Esophagus muscularis mucosa (tissue), 4 donors: Measurements from ENCODE around the gene SH3BP1. TPM values are rescaled to one million over a fixed set of nuclear protein-coding genes. Genes with fewer than 3 reads are reported as not detected.

Experiments
- DNase-seq: peaks from one replicate; pipeline ENCODE4 v3.0.0-alpha.2; 2017; ENCODE audit errors: extremely low spot score
- H3K27ac ChIP-seq, 4 donors: fragments of 200-600 bp; sonication (generic); replicated peaks in 1 of 4; 1 replicate in 3 of 4; 2 replicates in 1 of 4; pipeline ENCODE4 v1.5.1; 2016 to 2019; ENCODE audit warnings: mild to moderate bottlenecking in 1 of 4
- H3K27me3 ChIP-seq, 4 donors: fragments of 200-600 bp; sonication (generic); one replicate each; pipeline versions ENCODE4 v1.5.1 to v1.6.0; 2016 to 2019
- H3K36me3 ChIP-seq, 4 donors: fragments of 200-600 bp; sonication (generic); one replicate each; pipeline ENCODE4 v1.5.1; 2016 to 2019
- H3K4me1 ChIP-seq, 4 donors: fragments of 200-600 bp; sonication (generic); one replicate each; pipeline ENCODE4 v1.5.1; 2016 to 2019
- H3K4me3 ChIP-seq, 4 donors: fragments of 200-600 bp; sonication (generic); 1 replicate in 2 of 4; 2 replicates in 2 of 4; pipeline ENCODE4 v1.5.1; 2016 to 2019; ENCODE audit warnings: mild to moderate bottlenecking in 4 of 4, moderate library complexity in 1 of 4
- H3K9me3 ChIP-seq, 4 donors: fragments of 200-600 bp; sonication (generic); 1 replicate in 3 of 4; 2 replicates in 1 of 4; pipeline ENCODE4 v1.5.1; 2016 to 2019
- CTCF ChIP-seq, 3 experiments: fragments of 200-600 bp in 2 of 3; fragments of 450-650 bp in 1 of 3; sonication (generic) in 2 of 3; IDR thresholded peaks; one replicate each; pipeline ENCODE4 v1.5.1; 2017 to 2019; ENCODE audit warnings: antibody characterized with exemption in 3 of 3, mild to moderate bottlenecking in 2 of 3, moderate library complexity in 1 of 3
- EP300 ChIP-seq: sonication (generic); formaldehyde crosslinking; IDR thresholded peaks from one replicate; pipeline ENCODE4 v1.6.1; 2017; ENCODE audit warnings: antibody characterized with exemption
- POLR2A ChIP-seq: fragments of 450-650 bp; IDR thresholded peaks from one replicate; pipeline ENCODE4 v1.6.1; 2017; ENCODE audit warnings: antibody characterized with exemption, moderate library complexity, mild to moderate bottlenecking, low read depth
- POLR2AphosphoS5 ChIP-seq, 2 donors: sonication (generic); formaldehyde crosslinking; IDR thresholded peaks; one replicate each; pipeline ENCODE4 v1.6.1; 2017; ENCODE audit warnings: antibody characterized with exemption in 2 of 2
- WGBS: methylation state at CpG from one replicate; pipeline ENCODE4 v1.1.5; 2018; 5-methylcytosine and 5-hydroxymethylcytosine counted together
- intact Hi-C: fragments of 100-400 bp; cut with DNase I; formaldehyde crosslinking; loops from one replicate; pipeline ENCODE4 v1.15.1; 2023
- total RNA-seq, 4 donors: library from RNA; depleted of rRNA; stranded (reverse); fragments of >200 nt; gene quantifications; one replicate each; pipeline versions ENCODE4 v1.1.0 to v1.2.1, GENCODE V29; 2016

Gene SH3BP1
- total RNA-seq, 4 donors from 2014 or later: 1.5 to 7.5 (median 4.3) TPM

GRCh38 chr22:37684803-37685615 lies 45.5 kb downstream of the SH3BP1 start:
- DNase-seq: no peak
- Histone ChIP-seq H3K4me3 (no peak overlapping the region), H3K27me3 (no peaks in the 10 kb centered on the region), H3K4me1 (peaks cover 25 to 50% (median 31%) of the 10 kb centered on the region in 4 donors), H3K9me3 (no peaks in the 10 kb centered on the region), H3K27ac (no peak overlapping the region), H3K36me3 (peaks cover 10 to 26% (median 24%) of the 10 kb centered on the region in 4 donors)
- TF ChIP-seq POLR2A: no peak
- no peak for TF ChIP-seq POLR2AphosphoS5 (IDR thresholded peaks at IDR 0.05)
- no peak for TF ChIP-seq CTCF (IDR thresholded peaks at IDR 0.05)
- no peak for TF ChIP-seq EP300
- WGBS: 82% methylated on average over 16 of the region's 16 CpGs
- intact Hi-C loops: loop anchor here (5.0 to 10.0 kb wide), 3 partner anchors 60 to 110 kb away; no protein-coding TSS in a partner anchor

GRCh38 chr22:37686002-37686982 lies 46.8 kb downstream of the SH3BP1 start, which contains the start of gene NOL12:
TSS of gene NOL12 (plus strand) at chr22:37686343. CDS start at chr22:37686393, 50 bp downstream.
- Histone ChIP-seq H3K36me3 (peaks cover 19 to 35% (median 33%) of the 10 kb centered on the region in 4 donors), H3K9me3 (no peaks in the 10 kb centered on the region), H3K27me3 (no peaks in the 10 kb centered on the region), H3K27ac (peak within 1 kb of the TSS; percentile 77 to 92 (median 86)), H3K4me1 (peaks cover 22 to 37% (median 26%) of the 10 kb centered on the region in 4 donors), H3K4me3 (peak within 1 kb of the TSS; percentile 67 to 89 (median 79))
- WGBS: 2% methylated on average over 43 of the region's 62 CpGs
- TF ChIP-seq CTCF (IDR thresholded peaks at IDR 0.05): peak in 1 of 3 experiments; percentile 39
- peak; percentile 76 to 82 for TF ChIP-seq POLR2AphosphoS5 (IDR thresholded peaks at IDR 0.05)
- no peak for TF ChIP-seq POLR2A
- peak; percentile 96 for DNase-seq
- intact Hi-C loops: loop anchor here (5.0 to 10.0 kb wide), 3 partner anchors 61 to 109 kb away; no protein-coding TSS in a partner anchor

- Histone ChIP-seq H3K4me1 (peaks cover 16 to 31% (median 20%) of the 10 kb centered on the region in 4 donors), H3K27me3 (no peaks in the 10 kb centered on the region), H3K36me3 (peaks cover 34 to 70% (median 63%) of the 10 kb centered on the region in 4 donors), H3K4me3 (no peak overlapping the region), H3K9me3 (no peaks in the 10 kb centered on the region), H3K27ac (no peak overlapping the region)
- no peak for TF ChIP-seq EP300
- no peak for TF ChIP-seq POLR2A
- no peak for TF ChIP-seq CTCF (IDR thresholded peaks at IDR 0.05)
- no peak for TF ChIP-seq POLR2AphosphoS5 (IDR thresholded peaks at IDR 0.05)
- DNase-seq: no peak
- 90% methylated on average over 6 of the region's 7 CpGs for WGBS
- intact Hi-C loops: no loop called here
Observed at GRCh38 chr22:37690407-37690806, 50.9 kb downstream of the SH3BP1 start.

GRCh38 chr22:37690901-37691504 lies 51.5 kb downstream of the SH3BP1 start:
- intact Hi-C loops: no loop called here
- DNase-seq: no peak
- Histone ChIP-seq H3K36me3 (peaks cover 34 to 70% (median 63%) of the 10 kb centered on the region in 4 donors), H3K9me3 (no peaks in the 10 kb centered on the region), H3K4me1 (peaks cover 13 to 33% (median 20%) of the 10 kb centered on the region in 4 donors), H3K27ac (no peak overlapping the region), H3K4me3 (no peak overlapping the region), H3K27me3 (no peaks in the 10 kb centered on the region)
- WGBS: 93% methylated on average over 15 of the region's 18 CpGs
- TF ChIP-seq CTCF (IDR thresholded peaks at IDR 0.05): no peak
